Natural killer cell (primary cell): Measurements from ENCODE around the gene KLHL20. TPM values are rescaled to one million over a fixed set of nuclear protein-coding genes. Genes with fewer than 3 reads are reported as not detected.
"Not testable (repeated sequence)": the region's sequence is repeated elsewhere in the genome, so short reads cannot be mapped to it uniquely, and the experiment has no call there.

Experiments
- ATAC-seq, 3 donors: fragments of 150-1000 bp in 2 of 3; fragments of 200-7000 bp in 1 of 3; cut with Tn5 transposase; 1 replicate in 1 of 3; 2 replicates in 2 of 3; pipeline ENCODE4 v1.10.0; 2021; ENCODE audit warnings: mild to moderate bottlenecking in 2 of 3, moderate library complexity in 2 of 3
- DNase-seq, 2 donors: peaks; one replicate each; pipeline versions ENCODE4 v3.0.0 to v3.0.0-alpha.2; 2013 to 2021; ENCODE audit warnings: mixed read lengths in 1 of 2
- H3K27ac ChIP-seq: one replicate; pipeline ENCODE4 v1.5.1; 2013; ENCODE audit warnings: mild to moderate bottlenecking, low read length
- H3K27me3 ChIP-seq: one replicate; pipeline ENCODE4 v1.6.1; 2013; ENCODE audit warnings: low read length; ENCODE audit not compliant: control insufficient read depth, insufficient read depth
- H3K36me3 ChIP-seq: one replicate; pipeline ENCODE4 v1.6.1; 2013; ENCODE audit warnings: low read length; ENCODE audit not compliant: control insufficient read depth, insufficient read depth
- H3K4me1 ChIP-seq: one replicate; pipeline ENCODE4 v1.6.1; 2013; ENCODE audit warnings: low read length; ENCODE audit not compliant: control insufficient read depth, insufficient read depth
- H3K4me3 ChIP-seq: one replicate; pipeline ENCODE4 v1.5.1; 2013; ENCODE audit warnings: low read length
- H3K9me3 ChIP-seq: one replicate; pipeline ENCODE4 v1.6.1; 2013; ENCODE audit warnings: low read length; ENCODE audit not compliant: control insufficient read depth, insufficient read depth
- H3K27ac Mint-ChIP-seq, 2 donors: one replicate each; pipeline ENCODE4 v1.8.0; 2022; ENCODE audit warnings: mild to moderate bottlenecking in 2 of 2, mixed read lengths in 2 of 2, moderate library complexity in 1 of 2
- H3K27me3 Mint-ChIP-seq, 2 donors: one replicate each; pipeline ENCODE4 v1.8.0; 2022; ENCODE audit warnings: low read depth in 2 of 2, mixed read lengths in 2 of 2
- H3K36me3 Mint-ChIP-seq: one replicate; pipeline ENCODE4 v1.8.0; 2022; ENCODE audit warnings: mixed read lengths
- H3K4me1 Mint-ChIP-seq, 2 donors: one replicate each; pipeline ENCODE4 v1.8.0; 2022; ENCODE audit warnings: mixed read lengths in 2 of 2
- H3K4me3 Mint-ChIP-seq: one replicate; pipeline ENCODE4 v1.8.0; 2022; ENCODE audit warnings: mild to moderate bottlenecking, moderate library complexity, mixed read lengths
- H3K9me3 Mint-ChIP-seq, 2 donors: one replicate each; pipeline ENCODE4 v1.8.0; 2022; ENCODE audit warnings: mixed read lengths in 2 of 2
- WGBS: methylation state at CpG from one replicate; pipeline ENCODE4 v1.1.7; 2013; ENCODE audit warnings: missing lambda C conversion rate; ENCODE audit not compliant: insufficient coverage; 5-methylcytosine and 5-hydroxymethylcytosine counted together
- intact Hi-C: fragments of 100-400 bp; cut with micrococcal nuclease; formaldehyde crosslinking; loops from one replicate; pipeline ENCODE4 v1.14.2; 2022
- total RNA-seq, 4 donors: library from RNA; stranded (reverse); fragments of 120-200 nt in 1 of 4; gene quantifications; one replicate each; pipeline versions ENCODE4 v1.2.3 to v1.2.4, GENCODE V29; 2013 to 2022
- TF ChIP-seq, protein P1 (sequence below): fragments of 200-600 bp; IDR thresholded peaks from one replicate; pipeline ENCODE4 v1.8.0; 2022; ENCODE audit warnings: antibody characterized with exemption

KLHL20 gene
- total RNA-seq, 3 donors from 2014 or later (not counting 1 experiment from before 2014, with no cell fraction given) = 31.4 to 34.5 (median 33.1) TPM

DNA sequence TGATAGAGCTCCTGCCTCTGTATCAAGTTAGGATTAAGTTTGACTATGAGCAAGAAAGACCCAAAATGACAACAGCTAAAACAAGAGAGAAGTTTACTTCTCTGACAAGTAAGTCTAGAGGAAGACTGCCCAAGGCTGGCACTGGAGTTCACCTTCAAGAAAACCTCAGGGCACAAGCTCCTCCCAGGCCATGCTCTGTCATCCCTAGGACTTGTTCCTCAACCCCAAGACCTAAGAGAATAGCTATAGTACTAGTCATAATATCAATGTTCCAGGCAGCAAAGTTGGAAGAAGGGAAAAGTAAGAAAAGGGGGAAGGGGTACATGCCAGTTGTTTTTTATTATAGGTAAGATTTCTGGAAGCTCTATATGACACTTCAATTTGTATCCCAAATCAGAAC is 83.3 kb downstream of the KLHL20 start:
- Histone ChIP-seq H3K9me3 (no peaks in the 10 kb centered on the region), H3K4me1 (no peaks in the 10 kb centered on the region), H3K27ac (no peak overlapping the region), H3K36me3 (peaks cover 12% of the 10 kb centered on the region), H3K27me3 (no peaks in the 10 kb centered on the region), H3K4me3 (no peak overlapping the region)
- H3K27me3 Mint-ChIP-seq = no peaks in the 10 kb centered on the region
- H3K4me1 Mint-ChIP-seq = no peaks in the 10 kb centered on the region
- H3K9me3 Mint-ChIP-seq = no peaks in the 10 kb centered on the region
- H3K36me3 Mint-ChIP-seq = no peaks in the 10 kb centered on the region
- no peak overlapping the region for H3K27ac Mint-ChIP-seq
- no peak overlapping the region for H3K4me3 Mint-ChIP-seq
- intact Hi-C loops = no loop called here
- DNase-seq (no peak), ATAC-seq (no peak)
- TF ChIP-seq, protein P1, sequence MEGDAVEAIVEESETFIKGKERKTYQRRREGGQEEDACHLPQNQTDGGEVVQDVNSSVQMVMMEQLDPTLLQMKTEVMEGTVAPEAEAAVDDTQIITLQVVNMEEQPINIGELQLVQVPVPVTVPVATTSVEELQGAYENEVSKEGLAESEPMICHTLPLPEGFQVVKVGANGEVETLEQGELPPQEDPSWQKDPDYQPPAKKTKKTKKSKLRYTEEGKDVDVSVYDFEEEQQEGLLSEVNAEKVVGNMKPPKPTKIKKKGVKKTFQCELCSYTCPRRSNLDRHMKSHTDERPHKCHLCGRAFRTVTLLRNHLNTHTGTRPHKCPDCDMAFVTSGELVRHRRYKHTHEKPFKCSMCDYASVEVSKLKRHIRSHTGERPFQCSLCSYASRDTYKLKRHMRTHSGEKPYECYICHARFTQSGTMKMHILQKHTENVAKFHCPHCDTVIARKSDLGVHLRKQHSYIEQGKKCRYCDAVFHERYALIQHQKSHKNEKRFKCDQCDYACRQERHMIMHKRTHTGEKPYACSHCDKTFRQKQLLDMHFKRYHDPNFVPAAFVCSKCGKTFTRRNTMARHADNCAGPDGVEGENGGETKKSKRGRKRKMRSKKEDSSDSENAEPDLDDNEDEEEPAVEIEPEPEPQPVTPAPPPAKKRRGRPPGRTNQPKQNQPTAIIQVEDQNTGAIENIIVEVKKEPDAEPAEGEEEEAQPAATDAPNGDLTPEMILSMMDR = no peak

DNA sequence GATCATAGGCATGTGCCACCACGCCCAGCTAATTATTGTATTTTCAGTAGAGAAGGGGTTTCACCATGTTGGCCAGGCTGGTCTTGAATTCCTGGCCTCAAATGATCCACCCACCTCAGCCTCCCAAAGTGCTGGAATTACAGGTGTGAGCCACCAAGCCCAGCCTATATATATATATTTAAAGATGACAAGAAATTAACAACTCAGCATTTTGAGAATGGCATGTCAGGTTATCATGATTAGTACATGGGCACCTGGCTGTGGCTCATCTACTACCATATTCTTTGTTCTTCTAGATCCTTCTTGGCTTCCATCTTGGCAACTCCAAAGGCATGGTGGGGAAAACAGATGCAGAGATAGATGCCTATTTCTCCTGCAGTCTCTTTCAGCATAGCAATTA is 85.2 kb downstream of the KLHL20 start:
- H3K9me3 Mint-ChIP-seq, H3K27ac Mint-ChIP-seq, H3K4me3 Mint-ChIP-seq, H3K27me3 Mint-ChIP-seq, H3K27ac ChIP-seq, ATAC-seq, H3K36me3 Mint-ChIP-seq, H3K4me1 Mint-ChIP-seq, H3K4me3 ChIP-seq, H3K27me3 ChIP-seq, intact Hi-C loops, H3K9me3 ChIP-seq, H3K4me1 ChIP-seq, DNase-seq: not testable (repeated sequence)
- no CpG with 5 or more reads among the region's 1 CpG for WGBS
- peaks cover 15% of the 10 kb centered on the region for H3K36me3 ChIP-seq

DNA sequence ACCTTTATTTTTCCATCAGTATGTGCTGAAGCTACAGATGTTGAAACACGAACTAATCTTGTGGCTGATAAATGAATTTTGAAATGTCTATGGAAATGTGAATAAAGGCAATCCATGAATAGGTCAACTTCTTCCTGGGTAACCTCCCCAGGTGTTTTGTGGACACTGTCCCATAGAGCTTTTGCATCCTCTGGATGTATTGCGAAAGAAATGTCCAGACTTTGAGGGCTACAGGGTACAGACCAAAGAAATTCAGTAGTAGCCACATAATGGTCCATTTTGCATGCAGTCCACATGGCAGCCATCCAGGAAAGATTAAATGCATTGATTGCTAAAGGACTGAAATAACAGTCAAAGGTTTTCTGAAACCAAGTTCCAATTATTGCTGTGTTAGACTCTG is 88.2 kb downstream of the KLHL20 start:
- H3K9me3 Mint-ChIP-seq = no peaks in the 10 kb centered on the region
- H3K36me3 ChIP-seq = peaks cover 30% of the 10 kb centered on the region
- WGBS = 100% methylated on average over 2 of the region's 2 CpGs

DNA sequence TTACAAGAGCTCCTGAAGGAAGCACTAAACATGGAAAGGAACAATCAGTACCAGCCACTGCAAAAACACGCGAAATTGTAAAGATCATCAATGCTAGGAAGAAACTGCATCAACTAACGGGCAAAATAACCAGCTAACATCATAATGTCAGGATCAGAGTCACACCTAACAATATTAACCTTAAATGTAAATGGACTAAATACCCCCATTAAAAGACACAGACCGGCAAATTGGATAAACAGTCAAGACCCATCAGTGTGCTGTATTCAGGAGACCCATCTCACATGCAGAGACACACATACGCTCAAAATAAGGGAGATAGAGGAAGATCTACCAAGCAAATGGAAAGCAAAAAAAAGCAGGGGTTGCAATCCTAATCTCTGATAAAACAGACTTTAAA is 98.9 kb downstream of the KLHL20 start:
- 100% methylated on average over 4 of the region's 5 CpGs for WGBS

More for the DNA sequence above, 88.2 kb downstream of the KLHL20 start:
- TF ChIP-seq, protein P1 = no peak
- no peaks in the 10 kb centered on the region for H3K4me1 ChIP-seq
- Mint-ChIP-seq H3K27ac (no peak overlapping the region), H3K4me3 (no peak overlapping the region), H3K27me3 (no peaks in the 10 kb centered on the region), H3K4me1 (no peaks in the 10 kb centered on the region), H3K36me3 (peaks cover 6% of the 10 kb centered on the region)
- H3K4me3 ChIP-seq = no peak overlapping the region
- no peaks in the 10 kb centered on the region for H3K9me3 ChIP-seq
- DNase-seq = no peak
- intact Hi-C loops = no loop called here
- ATAC-seq = no peak
- H3K27ac ChIP-seq = no peak overlapping the region
- H3K27me3 ChIP-seq = no peaks in the 10 kb centered on the region

DNA sequence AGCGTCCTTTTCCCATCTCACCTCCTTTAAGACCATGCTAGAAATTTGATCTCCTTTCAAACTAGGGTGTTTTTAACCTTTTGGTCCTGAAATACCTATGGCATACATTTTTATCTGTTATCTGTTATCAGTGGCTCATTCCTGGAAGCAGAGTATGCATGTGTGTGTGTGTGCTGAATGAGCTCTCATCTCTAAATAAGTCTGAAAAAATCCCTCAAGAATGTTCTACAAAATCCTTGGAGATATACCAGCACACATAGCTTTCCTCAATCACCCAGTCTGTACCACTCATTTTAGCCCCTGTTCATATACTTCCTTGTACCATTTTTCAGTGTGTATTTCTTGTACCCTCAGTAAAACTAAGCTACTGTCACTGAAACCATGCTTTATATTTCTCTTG is 103.7 kb downstream of the KLHL20 start:
- no peaks in the 10 kb centered on the region for H3K9me3 ChIP-seq
- Mint-ChIP-seq H3K27me3 (no peaks in the 10 kb centered on the region), H3K36me3 (no peaks in the 10 kb centered on the region), H3K4me1 (peaks cover 13 to 44% of the 10 kb centered on the region in 2 donors), H3K4me3 (no peak overlapping the region), H3K27ac (no peak overlapping the region), H3K9me3 (no peaks in the 10 kb centered on the region)
- TF ChIP-seq, protein P1 = no peak
- intact Hi-C loops = no loop called here
- DNase-seq (no peak), ATAC-seq (no peak)
- WGBS = 100% methylated on average over 1 of the region's 1 CpG
- no peaks in the 10 kb centered on the region for H3K36me3 ChIP-seq
- peaks cover 1% of the 10 kb centered on the region for H3K4me1 ChIP-seq
- no peak overlapping the region for H3K4me3 ChIP-seq
- H3K27me3 ChIP-seq = no peaks in the 10 kb centered on the region
- no peak overlapping the region for H3K27ac ChIP-seq

More for the DNA sequence above, 98.9 kb downstream of the KLHL20 start:
- H3K4me3 Mint-ChIP-seq, H3K27me3 Mint-ChIP-seq, H3K4me3 ChIP-seq, DNase-seq, H3K27me3 ChIP-seq, H3K36me3 ChIP-seq, H3K36me3 Mint-ChIP-seq, H3K4me1 ChIP-seq, H3K9me3 ChIP-seq, H3K9me3 Mint-ChIP-seq, ATAC-seq, intact Hi-C loops, H3K27ac ChIP-seq, H3K27ac Mint-ChIP-seq: not testable (repeated sequence)
- H3K4me1 Mint-ChIP-seq = peaks cover 6 to 32% of the 10 kb centered on the region in 2 donors
